Neuronal stem cell (in vitro differentiated cells): Measurements from ENCODE around the gene PPP2R3C.

ENCODE experiments used
- DNase-seq: peaks from one replicate; pipeline ENCODE4 v3.0.0-alpha.2; 2013; ENCODE audit warnings: low spot score
- H2AFZ ChIP-seq: one replicate; pipeline ENCODE4 v1.6.1; 2013; ENCODE audit warnings: mild to moderate bottlenecking, low read length, inconsistent platforms
- H2AK5ac ChIP-seq: 2 replicates; pipeline ENCODE4 v1.6.1; 2013; ENCODE audit warnings: low read depth, mild to moderate bottlenecking, inconsistent platforms, low read length, moderate library complexity, mixed read lengths
- H2BK120ac ChIP-seq: 2 replicates; pipeline ENCODE4 v1.6.1; 2013; ENCODE audit warnings: low read depth, mild to moderate bottlenecking, inconsistent platforms, low read length, moderate library complexity, mixed read lengths
- H2BK12ac ChIP-seq: one replicate; pipeline ENCODE4 v1.6.1; 2013; ENCODE audit warnings: low read length, inconsistent platforms
- H2BK15ac ChIP-seq: 2 replicates; pipeline ENCODE4 v1.6.1; 2013; ENCODE audit warnings: mild to moderate bottlenecking, low read length, inconsistent platforms, mixed read lengths
- H2BK5ac ChIP-seq: one replicate; pipeline ENCODE4 v1.6.1; 2013; ENCODE audit warnings: inconsistent platforms, mild to moderate bottlenecking, low read length, moderate library complexity
- H3K14ac ChIP-seq: one replicate; pipeline ENCODE4 v1.6.1; 2013; ENCODE audit warnings: low read length, inconsistent platforms
- H3K18ac ChIP-seq: 2 replicates; pipeline ENCODE4 v1.6.1; 2013; ENCODE audit warnings: low read length, inconsistent platforms
- H3K23ac ChIP-seq: 2 replicates; pipeline ENCODE4 v1.6.1; 2013; ENCODE audit warnings: low read depth, mild to moderate bottlenecking, mixed read lengths, low read length, inconsistent platforms; ENCODE audit not compliant: poor library complexity
- H3K27ac ChIP-seq: replicated peaks from 3 replicates; pipeline ENCODE4 v1.5.1; 2013; ENCODE audit warnings: low read length, inconsistent platforms
- H3K27me3 ChIP-seq, 3 experiments: 2 replicates each; pipeline ENCODE4 v1.6.1; 2013; ENCODE audit warnings: low read length in 3 of 3, mild to moderate bottlenecking in 2 of 3, inconsistent platforms in 1 of 3, low read depth in 1 of 3, mixed read lengths in 1 of 3, moderate library complexity in 1 of 3; ENCODE audit not compliant: control insufficient read depth in 3 of 3, insufficient read depth in 3 of 3
- H3K36me3 ChIP-seq, 2 donors: replicated peaks in 1 of 2; 2 replicates each; pipeline ENCODE4 v1.6.1; 2013; ENCODE audit warnings: low read length in 2 of 2; ENCODE audit not compliant: control insufficient read depth in 2 of 2, insufficient read depth in 2 of 2
- H3K4ac ChIP-seq: 2 replicates; pipeline ENCODE4 v1.6.1; 2013; ENCODE audit warnings: inconsistent platforms, mild to moderate bottlenecking, low read length, moderate library complexity
- H3K4me1 ChIP-seq, 2 donors: 1 replicate in 1 of 2; 2 replicates in 1 of 2; pipeline ENCODE4 v1.6.1; 2013; ENCODE audit warnings: low read length in 2 of 2, low read depth in 1 of 2; ENCODE audit not compliant: control insufficient read depth in 2 of 2, insufficient read depth in 1 of 2
- H3K4me2 ChIP-seq: one replicate; pipeline ENCODE4 v1.6.1; 2013; ENCODE audit warnings: mild to moderate bottlenecking, low read length, inconsistent platforms; ENCODE audit not compliant: insufficient read depth, poor library complexity, severe bottlenecking
- H3K4me3 ChIP-seq, 2 donors: 2 replicates each; pipeline ENCODE4 v1.5.1; 2013; ENCODE audit warnings: low read length in 2 of 2, mild to moderate bottlenecking in 2 of 2, inconsistent platforms in 1 of 2, moderate library complexity in 1 of 2
- H3K79me1 ChIP-seq: one replicate; pipeline ENCODE4 v1.6.1; 2013; ENCODE audit warnings: low read depth, mild to moderate bottlenecking, inconsistent platforms, low read length, moderate library complexity
- H3K9ac ChIP-seq: one replicate; pipeline ENCODE4 v1.6.1; 2013; ENCODE audit warnings: mild to moderate bottlenecking, low read depth, low read length, inconsistent platforms; ENCODE audit not compliant: poor library complexity
- H3K9me3 ChIP-seq, 2 donors: replicated peaks in 1 of 2; 2 replicates each; pipeline versions ENCODE3 to v1.6.1; 2013; ENCODE audit warnings: low read length in 2 of 2, mild to moderate bottlenecking in 2 of 2, inconsistent platforms in 1 of 2, low read depth in 1 of 2, mixed read lengths in 1 of 2, moderate library complexity in 1 of 2; ENCODE audit not compliant: control insufficient read depth in 2 of 2, insufficient read depth in 1 of 2
- H4K8ac ChIP-seq: one replicate; pipeline ENCODE4 v1.6.1; 2013; ENCODE audit warnings: low read depth, mild to moderate bottlenecking, inconsistent platforms, low read length, moderate library complexity
- H4K91ac ChIP-seq: one replicate; pipeline ENCODE4 v1.6.1; 2013; ENCODE audit warnings: low read length, low read depth, mild to moderate bottlenecking, inconsistent platforms; ENCODE audit not compliant: poor library complexity
- WGBS, 2 donors: extraction: QIAGEN DNeasy Blood & Tissue Kit; methylation state at CpG; one replicate each; pipeline ENCODE4 v1.1.7; 2013; ENCODE audit warnings: missing lambda C conversion rate in 2 of 2, mixed read lengths in 1 of 2; ENCODE audit not compliant: insufficient read length in 2 of 2, insufficient replicate concordance in 1 of 2; ENCODE audit errors: extremely low coverage in 2 of 2; 5-methylcytosine and 5-hydroxymethylcytosine counted together

Gene PPP2R3C

DNA sequence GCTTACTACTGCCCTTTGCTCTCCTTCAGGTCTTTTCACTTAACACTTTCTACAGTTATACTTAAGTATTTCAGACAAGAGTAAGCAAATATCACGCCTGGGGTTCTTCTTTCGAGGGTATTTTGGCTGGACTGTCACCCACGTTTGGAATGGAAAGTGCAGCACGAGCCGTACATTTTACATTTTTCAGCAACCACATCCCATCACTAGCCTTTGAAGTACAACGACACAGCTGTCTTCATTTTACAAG is 76.1 kb downstream of the PPP2R3C start:
- Histone ChIP-seq H3K9me3 (no peaks in the 10 kb centered on the region), H2AFZ (peak overlapping the region; percentile 86), H3K4ac (no peak overlapping the region), H2BK120ac (no peak overlapping the region), H3K23ac (no peak overlapping the region), H3K27me3 (no peaks in the 10 kb centered on the region), H3K14ac (no peak overlapping the region), H4K91ac (no peak overlapping the region), H3K79me1 (no peaks in the 10 kb centered on the region), H3K36me3 (peaks cover 0 to 22% of the 10 kb centered on the region in 2 donors), H3K4me3 (peak overlapping the region; percentile 61 to 82), H2BK15ac (no peak overlapping the region), H3K27ac (no peak overlapping the region), H2BK12ac (no peak overlapping the region), H3K4me1 (no peaks in the 10 kb centered on the region), H2BK5ac (no peak overlapping the region), H3K18ac (no peak overlapping the region), H4K8ac (no peak overlapping the region), H3K4me2 (peak overlapping the region; percentile 53), H2AK5ac (no peak overlapping the region), H3K9ac (peak overlapping the region; percentile 26)
- no CpG with 5 or more reads among the region's 6 CpGs for WGBS, 2 donors
- no peak for DNase-seq

GRCh38 chr14:35044939-35045797 is 76.6 kb downstream of the PPP2R3C start:
- Histone ChIP-seq H3K23ac (no peak overlapping the region), H4K91ac (no peak overlapping the region), H2AK5ac (no peak overlapping the region), H3K27ac (no peak overlapping the region), H3K27me3 (no peaks in the 10 kb centered on the region), H2BK12ac (no peak overlapping the region), H3K18ac (no peak overlapping the region), H3K4me3 (peak overlapping the region; percentile 61 to 82), H2BK15ac (no peak overlapping the region), H4K8ac (no peak overlapping the region), H3K4me1 (no peaks in the 10 kb centered on the region), H2AFZ (peak overlapping the region; percentile 86), H3K9ac (no peak overlapping the region), H3K4me2 (peak overlapping the region; percentile 53), H3K79me1 (no peaks in the 10 kb centered on the region), H3K14ac (no peak overlapping the region), H3K9me3 (no peaks in the 10 kb centered on the region), H2BK120ac (no peak overlapping the region), H2BK5ac (no peak overlapping the region), H3K36me3 (peaks cover 0 to 16% of the 10 kb centered on the region in 2 donors), H3K4ac (no peak overlapping the region)
- no peak for DNase-seq
- WGBS, 2 donors = 100% methylated on average over 1 of the region's 8 CpGs; no CpG with 5 or more reads in 1 of the 2 donors

DNA sequence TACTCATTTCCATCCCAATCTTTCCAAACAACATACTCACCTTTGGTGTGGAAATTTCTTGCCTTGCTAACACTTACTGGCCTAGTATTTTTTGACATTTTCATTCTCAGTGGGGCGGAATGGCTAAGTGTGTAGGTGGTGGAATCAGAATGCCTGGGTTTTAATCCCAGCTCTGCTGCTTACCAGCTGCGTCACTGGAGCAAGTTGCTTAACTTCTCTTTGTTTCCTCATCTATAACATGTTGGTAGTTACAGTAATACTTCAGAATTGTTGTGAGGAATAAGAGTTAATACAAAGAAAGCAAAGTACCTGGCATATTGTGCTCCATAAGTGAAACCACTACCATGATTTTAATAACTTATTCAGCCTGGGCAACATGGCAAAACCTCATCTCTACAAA is 78.7 kb downstream of the PPP2R3C start:
- H3K4ac ChIP-seq = no peak overlapping the region
- H3K27ac ChIP-seq = no peak overlapping the region
- no peaks in the 10 kb centered on the region for H3K4me1 ChIP-seq
- no peaks in the 10 kb centered on the region for H3K79me1 ChIP-seq
- no peak overlapping the region for H3K4me2 ChIP-seq
- H3K9ac ChIP-seq = no peak overlapping the region
- no peak overlapping the region for H2AK5ac ChIP-seq
- WGBS, 2 donors = no CpG with 5 or more reads among the region's 2 CpGs
- H3K36me3 ChIP-seq = peaks cover 0 to 2% of the 10 kb centered on the region in 2 donors
- H2AFZ ChIP-seq = no peak overlapping the region
- no peaks in the 10 kb centered on the region for H3K27me3 ChIP-seq
- H2BK120ac ChIP-seq = no peak overlapping the region
- no peak overlapping the region for H3K23ac ChIP-seq
- H3K4me3 ChIP-seq = no peak overlapping the region
- H3K9me3 ChIP-seq = no peaks in the 10 kb centered on the region
- no peak overlapping the region for H2BK5ac ChIP-seq
- no peak overlapping the region for H3K18ac ChIP-seq
- no peak overlapping the region for H4K91ac ChIP-seq
- H2BK15ac ChIP-seq = no peak overlapping the region
- H4K8ac ChIP-seq = no peak overlapping the region
- no peak overlapping the region for H3K14ac ChIP-seq
- DNase-seq = no peak
- no peak overlapping the region for H2BK12ac ChIP-seq

- Histone ChIP-seq H3K23ac (no peak overlapping the region), H2AFZ (no peak overlapping the region), H3K36me3 (no peaks in the 10 kb centered on the region), H3K27me3 (no peaks in the 10 kb centered on the region), H3K27ac (no peak overlapping the region), H2BK120ac (no peak overlapping the region), H4K91ac (no peak overlapping the region), H3K9me3 (no peaks in the 10 kb centered on the region), H3K4me1 (no peaks in the 10 kb centered on the region), H2BK15ac (no peak overlapping the region), H3K4me2 (no peak overlapping the region), H2AK5ac (no peak overlapping the region), H2BK12ac (no peak overlapping the region), H3K18ac (no peak overlapping the region), H4K8ac (no peak overlapping the region), H3K14ac (no peak overlapping the region), H3K4ac (no peak overlapping the region), H2BK5ac (no peak overlapping the region), H3K4me3 (no peak overlapping the region), H3K79me1 (no peaks in the 10 kb centered on the region), H3K9ac (no peak overlapping the region)
- DNase-seq = no peak
- WGBS, 2 donors = no CpG with 5 or more reads among the region's 3 CpGs
Observed at GRCh38 chr14:35042632-35043031, 79.2 kb downstream of the PPP2R3C start.
